ENCODE results near the gene RBMS1. TPM values are rescaled to one million over a fixed set of nuclear protein-coding genes. Genes with fewer than 3 reads are reported as not detected.
A peak's percentile ranks its signal among the peaks of the same experiment; 100 is the strongest.
"Not testable (repeated sequence)": the region's sequence is repeated elsewhere in the genome, so short reads cannot be mapped to it uniquely, and the experiment has no call there.

RBMS1 gene
- total RNA-seq, 1 donor from 2014 or later, result 42.2 TPM

DNA sequence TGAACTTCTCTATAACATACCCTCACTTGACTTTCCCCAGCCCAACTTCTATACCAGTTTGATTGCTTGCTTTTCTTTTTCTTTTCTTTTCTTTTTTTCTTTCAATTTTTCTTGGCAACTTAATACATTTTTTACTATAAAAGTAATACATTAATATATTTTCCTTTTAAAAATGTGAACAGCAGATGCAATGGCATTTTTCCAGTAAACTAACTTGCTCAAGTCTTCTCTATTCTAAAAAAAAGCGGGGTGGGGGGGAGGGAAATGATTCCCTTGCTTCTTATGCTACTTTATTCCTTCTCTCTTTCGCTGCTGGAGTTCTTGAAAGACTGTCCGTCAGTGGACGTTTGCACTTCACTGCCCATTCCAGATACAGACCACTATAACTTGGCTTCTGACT, 70.5 kb downstream of the RBMS1 start:
- Mint-ChIP-seq H3K4me1 (ENCODE audit: low read depth) (peaks cover 68% of the 10 kb centered on the region), H3K4me3 (ENCODE audit: low read depth) (no peak overlapping the region), H3K36me3 (ENCODE audit: low read depth) (peaks cover 25% of the 10 kb centered on the region), H3K9me3 (peaks cover 8% of the 10 kb centered on the region), H3K27me3 (ENCODE audit: low read depth) (no peaks in the 10 kb centered on the region), H3K27ac (no peak overlapping the region)
- no peak for DNase-seq (ENCODE audit: low spot score)
- intact Hi-C loops (cut with micrococcal nuclease), result loop anchor here (10.0 kb wide), 1 partner anchor 572 kb away; no protein-coding TSS in a partner anchor

GRCh38 chr2:160421646-160422501, 71.7 kb downstream of the RBMS1 start:
- Mint-ChIP-seq H3K4me1 (ENCODE audit: low read depth) (peaks cover 69% of the 10 kb centered on the region), H3K36me3 (ENCODE audit: low read depth) (peaks cover 25% of the 10 kb centered on the region), H3K27ac (peak overlapping the region; percentile 45)
- not testable (repeated sequence) for H3K27me3 Mint-ChIP-seq (ENCODE audit: low read depth); H3K9me3 Mint-ChIP-seq; H3K4me3 Mint-ChIP-seq (ENCODE audit: low read depth); DNase-seq (ENCODE audit: low spot score)
- intact Hi-C loops (cut with micrococcal nuclease), result loop anchor here (10.0 kb wide), 1 partner anchor 573 kb away; no protein-coding TSS in a partner anchor

DNA sequence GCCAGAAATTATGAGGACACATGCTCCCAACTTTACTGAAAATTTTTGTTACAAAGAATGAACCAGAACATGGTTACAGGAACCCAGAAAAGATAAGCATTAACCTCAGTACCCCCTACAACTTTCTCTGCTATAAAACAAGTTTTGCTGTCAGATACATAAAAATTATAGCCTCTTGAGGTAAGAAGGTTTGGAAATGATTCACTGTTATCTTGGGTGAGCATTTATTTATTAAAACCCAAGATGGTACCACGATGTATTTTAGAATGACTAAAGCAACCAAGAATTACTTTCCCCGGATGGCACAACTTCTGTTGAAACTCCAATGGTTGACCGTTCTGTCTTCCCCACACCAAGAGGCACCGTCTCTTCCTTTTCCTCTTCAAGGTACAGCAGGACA, 72.9 kb downstream of the RBMS1 start:
- Mint-ChIP-seq H3K27ac (peak overlapping the region; percentile 12), H3K27me3 (ENCODE audit: low read depth) (no peaks in the 10 kb centered on the region), H3K9me3 (peaks cover 8% of the 10 kb centered on the region), H3K4me1 (ENCODE audit: low read depth) (peaks cover 65% of the 10 kb centered on the region), H3K36me3 (ENCODE audit: low read depth) (peaks cover 22% of the 10 kb centered on the region), H3K4me3 (ENCODE audit: low read depth) (no peak overlapping the region)
- intact Hi-C loops (cut with micrococcal nuclease), result loop anchor here (10.0 kb wide), 1 partner anchor 574 kb away; no protein-coding TSS in a partner anchor
- no peak for DNase-seq (ENCODE audit: low spot score)

DNA sequence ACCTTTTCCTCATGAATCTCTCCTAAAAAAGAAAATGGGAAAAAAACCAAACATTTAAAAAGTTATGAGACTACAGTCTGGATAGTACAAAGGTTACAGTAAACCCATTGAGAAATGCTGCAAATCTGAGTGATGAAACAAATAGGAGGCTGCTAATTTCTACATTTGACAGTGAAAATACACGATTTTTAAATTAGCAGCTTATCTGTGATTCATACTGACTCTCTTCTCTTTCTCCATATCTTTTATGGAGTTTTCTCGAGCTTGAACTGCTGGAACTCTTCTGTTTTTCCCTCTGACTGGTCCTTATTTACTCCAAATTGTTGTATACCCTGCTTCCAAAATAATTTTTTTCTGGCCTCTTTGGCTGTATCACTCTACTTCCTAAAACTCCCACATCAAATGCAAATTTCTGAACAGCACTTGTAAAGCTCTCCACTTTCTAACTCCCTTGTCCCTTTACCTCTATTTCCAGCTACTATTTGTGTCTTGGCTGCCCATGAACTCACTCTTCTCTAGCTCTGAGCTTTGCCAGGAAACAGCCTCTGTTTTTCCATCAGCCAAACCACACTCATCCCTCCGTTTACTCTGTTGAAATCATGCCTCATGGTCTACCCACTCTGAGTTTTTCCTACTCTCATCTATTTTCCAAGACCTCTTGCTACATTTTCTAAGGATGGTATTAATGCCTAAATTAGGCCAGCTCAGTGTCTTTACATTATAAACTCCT, 73.7 kb downstream of the RBMS1 start:
- peaks cover 18% of the 10 kb centered on the region for H3K36me3 Mint-ChIP-seq (ENCODE audit: low read depth)
- intact Hi-C loops (cut with micrococcal nuclease), result loop anchor here (5.0 to 10.0 kb wide), 6 partner anchors 83 to 742 kb away; partner anchors contain the start of gene TANK

GRCh38 chr2:160418853-160419252, 74.8 kb downstream of the RBMS1 start:
- Mint-ChIP-seq H3K27ac (peak overlapping the region; percentile 31), H3K9me3 (peaks cover 8% of the 10 kb centered on the region), H3K4me3 (ENCODE audit: low read depth) (no peak overlapping the region), H3K4me1 (ENCODE audit: low read depth) (peaks cover 65% of the 10 kb centered on the region), H3K27me3 (ENCODE audit: low read depth) (no peaks in the 10 kb centered on the region), H3K36me3 (ENCODE audit: low read depth) (peaks cover 18% of the 10 kb centered on the region)
- no peak for DNase-seq (ENCODE audit: low spot score)
- intact Hi-C loops (cut with micrococcal nuclease), result loop anchor here (5.0 to 10.0 kb wide), 5 partner anchors 82 to 743 kb away; partner anchors contain the start of gene TANK

More for the DNA sequence above, 73.7 kb downstream of the RBMS1 start:
- Mint-ChIP-seq H3K9me3 (peaks cover 8% of the 10 kb centered on the region), H3K27me3 (ENCODE audit: low read depth) (no peaks in the 10 kb centered on the region), H3K27ac (peak overlapping the region; percentile 12), H3K4me3 (ENCODE audit: low read depth) (no peak overlapping the region), H3K4me1 (ENCODE audit: low read depth) (peaks cover 65% of the 10 kb centered on the region)
- no peak for DNase-seq (ENCODE audit: low spot score)

- Mint-ChIP-seq H3K27me3 (ENCODE audit: low read depth) (no peaks in the 10 kb centered on the region), H3K4me3 (ENCODE audit: low read depth) (no peak overlapping the region), H3K27ac (peak overlapping the region; percentile 85), H3K9me3 (peaks cover 8% of the 10 kb centered on the region), H3K4me1 (ENCODE audit: low read depth) (peaks cover 62% of the 10 kb centered on the region), H3K36me3 (ENCODE audit: low read depth) (peaks cover 14% of the 10 kb centered on the region)
- intact Hi-C loops (cut with micrococcal nuclease), result loop anchor here (5.0 to 10.0 kb wide), 5 partner anchors 81 to 744 kb away; partner anchors contain the start of gene TANK
- no peak for DNase-seq (ENCODE audit: low spot score)
These were observed 75.2 kb downstream of the RBMS1 start for GRCh38 chr2:160418398-160418765.

DNA sequence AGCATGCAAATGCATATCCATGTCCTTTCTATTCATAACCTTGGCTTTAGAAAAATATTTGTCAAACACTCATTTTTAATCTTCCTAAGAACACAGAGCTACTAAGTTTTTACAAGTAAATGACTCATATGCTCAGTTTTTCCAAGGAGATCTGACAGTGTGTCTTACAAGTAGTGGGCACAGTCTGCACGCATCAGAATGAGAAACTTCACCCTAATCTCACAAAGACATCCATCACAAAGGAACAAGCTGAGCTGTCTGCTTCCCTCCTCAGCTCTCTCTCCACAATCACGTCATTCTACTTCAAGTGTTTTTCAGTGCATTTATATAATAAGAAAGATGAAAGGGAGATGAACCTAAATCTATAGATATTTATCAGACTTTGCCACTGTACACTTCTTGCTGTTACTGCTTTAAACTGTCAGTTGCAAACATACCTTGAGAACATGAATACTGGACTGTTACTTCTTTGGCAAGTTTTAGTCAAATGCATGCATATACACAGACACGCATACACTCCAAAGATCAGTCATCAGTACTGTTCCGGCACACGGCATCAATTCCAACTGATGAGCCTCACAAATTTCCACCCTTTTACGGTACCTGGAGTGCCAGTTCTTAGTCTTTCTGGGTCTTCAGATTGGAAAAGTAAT, 75.7 kb downstream of the RBMS1 start:
- Mint-ChIP-seq H3K9me3 (peaks cover 8% of the 10 kb centered on the region), H3K4me1 (ENCODE audit: low read depth) (peaks cover 61% of the 10 kb centered on the region), H3K27ac (peak overlapping the region; percentile 85), H3K36me3 (ENCODE audit: low read depth) (peaks cover 11% of the 10 kb centered on the region), H3K27me3 (ENCODE audit: low read depth) (no peaks in the 10 kb centered on the region), H3K4me3 (ENCODE audit: low read depth) (no peak overlapping the region)
- intact Hi-C loops (cut with micrococcal nuclease), result loop anchor here (1.0 to 10.0 kb wide), 8 partner anchors 11 to 744 kb away; partner anchors contain the start of gene TANK
- no peak for DNase-seq (ENCODE audit: low spot score)

DNA sequence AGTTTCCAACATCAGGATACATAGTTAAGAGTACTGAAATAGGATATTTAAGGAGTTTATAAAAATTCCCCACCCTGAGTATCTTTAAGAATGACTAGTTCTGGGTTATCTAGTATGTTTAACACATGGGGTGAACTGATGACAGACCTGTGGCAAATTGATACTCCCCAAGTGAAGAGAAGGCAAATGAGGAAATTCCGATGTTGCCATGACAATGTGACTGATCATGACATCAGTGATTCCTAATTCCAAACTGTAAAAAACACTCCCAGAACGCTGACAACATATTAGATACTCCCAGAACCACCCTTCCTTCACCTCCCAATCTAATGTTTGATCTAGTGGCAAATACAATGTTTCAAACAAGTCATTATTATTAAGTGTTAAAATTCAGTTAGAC, 77.6 kb downstream of the RBMS1 start:
- H3K36me3 Mint-ChIP-seq (ENCODE audit: low read depth), result peaks cover 1% of the 10 kb centered on the region
- intact Hi-C loops (cut with micrococcal nuclease), result loop anchor here (5.0 to 10.0 kb wide), 5 partner anchors 79 to 746 kb away; partner anchors contain the start of gene TANK

GRCh38 chr2:160411955-160412354, 81.7 kb downstream of the RBMS1 start:
- intact Hi-C loops (cut with micrococcal nuclease), result loop anchor here (5.0 to 10.0 kb wide), 2 partner anchors 517 to 1540 kb away; no protein-coding TSS in a partner anchor
- peaks cover 56% of the 10 kb centered on the region for H3K4me1 Mint-ChIP-seq (ENCODE audit: low read depth)
- no peak for DNase-seq (ENCODE audit: low spot score)
- peaks cover 2% of the 10 kb centered on the region for H3K36me3 Mint-ChIP-seq (ENCODE audit: low read depth)
- H3K4me3 Mint-ChIP-seq (ENCODE audit: low read depth), result peak overlapping the region; percentile 59
- no peaks in the 10 kb centered on the region for H3K9me3 Mint-ChIP-seq
- no peaks in the 10 kb centered on the region for H3K27me3 Mint-ChIP-seq (ENCODE audit: low read depth)
- H3K27ac Mint-ChIP-seq, result peak overlapping the region; percentile 85

More for the DNA sequence above, 77.6 kb downstream of the RBMS1 start:
- no peaks in the 10 kb centered on the region for H3K27me3 Mint-ChIP-seq (ENCODE audit: low read depth)
- no peak for DNase-seq (ENCODE audit: low spot score)
- H3K4me3 Mint-ChIP-seq (ENCODE audit: low read depth), result no peak overlapping the region
- no peaks in the 10 kb centered on the region for H3K9me3 Mint-ChIP-seq
- H3K27ac Mint-ChIP-seq, result no peak overlapping the region
- peaks cover 63% of the 10 kb centered on the region for H3K4me1 Mint-ChIP-seq (ENCODE audit: low read depth)

- H3K27ac Mint-ChIP-seq, result peak overlapping the region; percentile 85
- no peak for DNase-seq (ENCODE audit: low spot score)
- H3K9me3 Mint-ChIP-seq, result no peaks in the 10 kb centered on the region
- H3K4me1 Mint-ChIP-seq (ENCODE audit: low read depth), result peaks cover 62% of the 10 kb centered on the region
- H3K27me3 Mint-ChIP-seq (ENCODE audit: low read depth), result no peaks in the 10 kb centered on the region
- H3K4me3 Mint-ChIP-seq (ENCODE audit: low read depth), result peak overlapping the region; percentile 59
- peaks cover 2% of the 10 kb centered on the region for H3K36me3 Mint-ChIP-seq (ENCODE audit: low read depth)
- intact Hi-C loops (cut with micrococcal nuclease), result loop anchor here (5.0 to 10.0 kb wide), 2 partner anchors 516 to 1541 kb away; no protein-coding TSS in a partner anchor
These were observed 82.4 kb downstream of the RBMS1 start for GRCh38 chr2:160411167-160411566.

DNA sequence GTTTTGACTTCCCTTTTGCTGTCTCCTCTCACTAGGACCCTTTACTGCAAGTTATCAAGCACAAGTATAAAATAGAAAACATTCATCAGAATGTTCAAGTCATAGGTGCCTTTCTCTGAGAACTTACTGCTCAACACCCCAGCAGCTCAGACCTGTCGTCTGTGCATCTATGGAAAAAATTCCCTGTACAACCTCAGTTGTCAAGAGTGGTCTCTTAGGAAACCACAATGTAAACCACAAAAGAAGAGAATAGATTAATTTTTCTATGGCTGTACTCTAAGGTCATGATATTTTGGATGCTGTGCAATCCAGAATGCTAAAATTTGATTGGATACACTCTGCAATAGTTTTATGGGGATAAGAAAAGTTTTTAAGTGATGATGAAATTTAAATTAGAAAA, 84.1 kb downstream of the RBMS1 start:
- no peak for DNase-seq (ENCODE audit: low spot score)
- Mint-ChIP-seq H3K36me3 (ENCODE audit: low read depth) (peaks cover 9% of the 10 kb centered on the region), H3K4me1 (ENCODE audit: low read depth) (peaks cover 67% of the 10 kb centered on the region), H3K27me3 (ENCODE audit: low read depth) (no peaks in the 10 kb centered on the region), H3K27ac (peak overlapping the region; percentile 87), H3K9me3 (no peaks in the 10 kb centered on the region), H3K4me3 (ENCODE audit: low read depth) (peak overlapping the region; percentile 9)
- intact Hi-C loops (cut with micrococcal nuclease), result loop anchor here (5.0 to 10.0 kb wide), 2 partner anchors 77 to 695 kb away; partner anchors contain the start of gene MARCHF7

- DNase-seq (ENCODE audit: low spot score), result no peak
- Mint-ChIP-seq H3K4me3 (ENCODE audit: low read depth) (peak overlapping the region; percentile 86), H3K9me3 (no peaks in the 10 kb centered on the region), H3K27me3 (ENCODE audit: low read depth) (no peaks in the 10 kb centered on the region), H3K36me3 (ENCODE audit: low read depth) (peaks cover 9% of the 10 kb centered on the region), H3K4me1 (ENCODE audit: low read depth) (peaks cover 72% of the 10 kb centered on the region), H3K27ac (peak overlapping the region; percentile 87)
- intact Hi-C loops (cut with micrococcal nuclease), result loop anchor here (5.0 to 10.0 kb wide), 2 partner anchors 77 to 694 kb away; partner anchors contain the start of gene MARCHF7
These were observed 84.7 kb downstream of the RBMS1 start for GRCh38 chr2:160408959-160409291.
